HepG2 (cell line): ENCODE data around the gene SNAP25. TPM values are rescaled to one million over a fixed set of nuclear protein-coding genes. Genes with fewer than 3 reads are reported as not detected.
A peak's percentile ranks its signal among the peaks of the same experiment; 100 is the strongest.

ENCODE experiments used
- ATAC-seq: fragments of 200-7000 bp; cut with Tn5 transposase; 3 replicates; pipeline ENCODE4 v1.9.1; 2020; ENCODE audit warnings: mild to moderate bottlenecking, moderate library complexity
- BruUV-seq: library from RNA; stranded (reverse); fragments of 400-500 nt; replicated peaks from 2 replicates; lab custom pipeline; 2021; lab: Mats Ljungman, UMichigan
- CTCF ChIA-PET: fragments of 300-600 bp; formaldehyde crosslinking; extraction: SDS; loops from one replicate; lab custom pipeline; 2021; ENCODE audit warnings: low total read pairs, inconsistent platforms, low intra/inter-chr PET ratio; lab: Yijun Ruan, JAX
- POLR2A ChIA-PET: fragments of 350-600 bp; sonication (Branson Sonifier 250); formaldehyde crosslinking; loops from one replicate; lab custom pipeline; 2020; ENCODE audit warnings: antibody characterized with exemption, inconsistent platforms; lab: Yijun Ruan, JAX
- DNase-seq: peaks from one replicate; pipeline ENCODE4 v3.0.0-alpha.2; 2015; ENCODE audit warnings: low spot score
- FAIRE-seq: peaks from 3 replicates; lab custom pipeline; 2011; peaks lifted over from hg19 to GRCh38; lab: Jason Lieb, UNC
- H2AFZ ChIP-seq: one replicate; pipeline ENCODE4 v1.6.1; 2011; ENCODE audit warnings: low read length, inconsistent platforms
- H3K27ac ChIP-seq: fragments of 300-600 bp; 3 replicates; pipeline ENCODE4 v1.8.0; 2011; ENCODE audit warnings: mixed run types, mild to moderate bottlenecking, mixed read lengths, low read length, inconsistent platforms; ENCODE audit not compliant: insufficient read depth; ENCODE audit errors: extremely low read length
- H3K27me3 ChIP-seq, 2 experiments: fragments of 200-600 bp in 1 of 2; 2 replicates in 1 of 2; 3 replicates in 1 of 2; pipeline versions ENCODE4 v1.6.0 to v1.8.0; 2011; ENCODE audit warnings: low read length in 2 of 2, mild to moderate bottlenecking in 2 of 2, moderate library complexity in 2 of 2, inconsistent platforms in 1 of 2; ENCODE audit not compliant: insufficient read depth in 2 of 2, control insufficient read depth in 1 of 2
- H3K36me3 ChIP-seq, 2 experiments: fragments of 200-600 bp in 1 of 2; replicated peaks in 1 of 2; 2 replicates in 1 of 2; 3 replicates in 1 of 2; pipeline versions ENCODE4 v1.5.1 to v1.8.0; 2011; ENCODE audit warnings: low read length in 2 of 2, inconsistent platforms in 1 of 2; ENCODE audit not compliant: insufficient read depth in 2 of 2, control insufficient read depth in 1 of 2
- H3K4me1 ChIP-seq: 2 replicates; pipeline ENCODE4 v1.5.1; 2012; ENCODE audit warnings: low read length, inconsistent platforms; ENCODE audit not compliant: insufficient read depth
- H3K4me2 ChIP-seq: 2 replicates; pipeline ENCODE4 v1.6.0; 2011; ENCODE audit warnings: low read depth, low read length, inconsistent platforms
- H3K4me3 ChIP-seq, 3 experiments: fragments of 200-600 bp in 1 of 3; sonication (generic), shearing (Covaris generic) in 1 of 3; replicated peaks in 1 of 3; 2 replicates each; pipeline ENCODE4 v1.5.1; 2011 to 2016; ENCODE audit warnings: low read length in 3 of 3, inconsistent platforms in 2 of 3, low read depth in 2 of 3, mild to moderate bottlenecking in 2 of 3, control low read depth in 1 of 3, mixed read lengths in 1 of 3; ENCODE audit not compliant: insufficient read depth in 1 of 3
- H3K79me2 ChIP-seq: one replicate; pipeline ENCODE4 v1.6.1; 2011; ENCODE audit warnings: low read length, inconsistent platforms; ENCODE audit not compliant: insufficient read depth
- H3K9ac ChIP-seq: 2 replicates; pipeline ENCODE4 v1.6.0; 2011; ENCODE audit warnings: mild to moderate bottlenecking, low read depth, low read length, inconsistent platforms; ENCODE audit not compliant: insufficient read depth
- H3K9me3 ChIP-seq: 2 replicates; pipeline ENCODE4 v1.5.1; 2012; ENCODE audit warnings: mild to moderate bottlenecking, low read length
- H4K20me1 ChIP-seq: 2 replicates; pipeline ENCODE4 v1.6.0; 2011; ENCODE audit warnings: inconsistent platforms, mild to moderate bottlenecking, low read length, moderate library complexity; ENCODE audit not compliant: insufficient read depth
- CHCHD3 ChIP-seq: sonication (generic); formaldehyde crosslinking; IDR thresholded peaks from 2 replicates; pipeline ENCODE4 v1.8.0; 2022; ENCODE audit warnings: mild to moderate bottlenecking, missing genetic modification reagents, moderate library complexity
- MAFF ChIP-seq: IDR thresholded peaks from 2 replicates; pipeline ENCODE4 v1.6.1; 2011; ENCODE audit warnings: low read depth, low read length, improper control_type of control experiment
- MAFK ChIP-seq, 2 experiments: IDR thresholded peaks in 1 of 2; conservative IDR thresholded peaks in 1 of 2; 2 replicates each; pipeline ENCODE4 v1.6.1; 2011; ENCODE audit warnings: improper control_type of control experiment in 2 of 2, low read length in 2 of 2
- WGBS: methylation state at CpG from one replicate; pipeline ENCODE4 v1.1.6; 2017; ENCODE audit warnings: low lambda C conversion rate; 5-methylcytosine and 5-hydroxymethylcytosine counted together
- in situ Hi-C: cut with HindIII; loops from 2 replicates; pipeline ENCODE4 v1.10.0; 2017; ENCODE audit warnings: low pct_unique_long_range_greater_than_20kb; ENCODE audit not compliant: extremely low pct_ligation_motif_present
- intact Hi-C: fragments of 100-400 bp; cut with micrococcal nuclease; formaldehyde crosslinking; loops from one replicate; pipeline ENCODE4 v1.10.0; 2022; ENCODE audit not compliant: unreplicated experiment
- polyA plus RNA-seq, 8 experiments: library from polyadenylated mRNA; depleted of rRNA in 3 of 8; stranded (reverse) in 7 of 8; unstranded in 1 of 8; fragments of >200 nt; fragmentation: Illumina TruSeq in 4 of 8; extraction: Trizol in 4 of 8; gene quantifications; 2 replicates each; pipeline versions ENCODE4 v1.2.1 to v1.2.3, GENCODE V29; 2011 to 2016; ENCODE audit warnings: low read depth in 4 of 8, missing spikeins in 1 of 8, mixed read lengths in 1 of 8; ENCODE audit not compliant: insufficient read depth in 1 of 8
- total RNA-seq, 5 experiments: library from RNA; depleted of rRNA; stranded (reverse); fragments of >200 nt; fragmentation: Illumina TruSeq; extraction: Trizol; gene quantifications; 2 replicates each; pipeline ENCODE4 v1.2.3, GENCODE V29; 2016; ENCODE audit warnings: low read depth in 1 of 5
- TF ChIP-seq, protein P1 (sequence below): sonication (generic); formaldehyde crosslinking; IDR thresholded peaks from 2 replicates; pipeline ENCODE4 v1.8.1; 2022; ENCODE audit warnings: low read depth, mild to moderate bottlenecking, missing genetic modification reagents

SNAP25 gene
- total and polyA plus RNA-seq, 2 of the 13 experiments (the other 11 are each of a cell fraction or from before 2014, with no cell fraction given): not detected

DNA sequence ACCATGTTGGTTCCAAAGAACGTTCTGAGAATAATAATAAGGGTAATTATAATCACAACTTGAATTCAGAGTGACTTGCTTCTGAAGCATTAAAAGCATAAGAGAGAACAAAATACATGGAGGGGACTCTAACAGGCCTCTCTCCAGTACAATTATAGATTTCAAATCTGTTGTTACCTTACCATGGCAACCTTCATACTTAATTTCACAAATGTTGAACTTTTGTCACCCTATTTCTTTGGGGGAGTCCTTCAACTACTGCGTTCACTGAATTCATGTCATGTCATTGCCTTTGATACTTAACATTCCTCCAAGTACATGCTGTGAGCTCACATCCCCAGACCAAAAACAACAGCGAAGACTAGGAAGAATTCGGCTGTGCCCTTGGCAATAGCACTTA, 111.4 kb downstream of the SNAP25 start (continued):
- TF ChIP-seq, protein P1, sequence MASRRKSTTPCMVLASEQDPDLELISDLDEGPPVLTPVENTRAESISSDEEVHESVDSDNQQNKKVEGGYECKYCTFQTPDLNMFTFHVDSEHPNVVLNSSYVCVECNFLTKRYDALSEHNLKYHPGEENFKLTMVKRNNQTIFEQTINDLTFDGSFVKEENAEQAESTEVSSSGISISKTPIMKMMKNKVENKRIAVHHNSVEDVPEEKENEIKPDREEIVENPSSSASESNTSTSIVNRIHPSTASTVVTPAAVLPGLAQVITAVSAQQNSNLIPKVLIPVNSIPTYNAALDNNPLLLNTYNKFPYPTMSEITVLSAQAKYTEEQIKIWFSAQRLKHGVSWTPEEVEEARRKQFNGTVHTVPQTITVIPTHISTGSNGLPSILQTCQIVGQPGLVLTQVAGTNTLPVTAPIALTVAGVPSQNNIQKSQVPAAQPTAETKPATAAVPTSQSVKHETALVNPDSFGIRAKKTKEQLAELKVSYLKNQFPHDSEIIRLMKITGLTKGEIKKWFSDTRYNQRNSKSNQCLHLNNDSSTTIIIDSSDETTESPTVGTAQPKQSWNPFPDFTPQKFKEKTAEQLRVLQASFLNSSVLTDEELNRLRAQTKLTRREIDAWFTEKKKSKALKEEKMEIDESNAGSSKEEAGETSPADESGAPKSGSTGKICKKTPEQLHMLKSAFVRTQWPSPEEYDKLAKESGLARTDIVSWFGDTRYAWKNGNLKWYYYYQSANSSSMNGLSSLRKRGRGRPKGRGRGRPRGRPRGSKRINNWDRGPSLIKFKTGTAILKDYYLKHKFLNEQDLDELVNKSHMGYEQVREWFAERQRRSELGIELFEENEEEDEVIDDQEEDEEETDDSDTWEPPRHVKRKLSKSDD (CRISPR knock-in tag): no peak
- TF ChIP-seq, all 625 proteins: peak for 0

DNA sequence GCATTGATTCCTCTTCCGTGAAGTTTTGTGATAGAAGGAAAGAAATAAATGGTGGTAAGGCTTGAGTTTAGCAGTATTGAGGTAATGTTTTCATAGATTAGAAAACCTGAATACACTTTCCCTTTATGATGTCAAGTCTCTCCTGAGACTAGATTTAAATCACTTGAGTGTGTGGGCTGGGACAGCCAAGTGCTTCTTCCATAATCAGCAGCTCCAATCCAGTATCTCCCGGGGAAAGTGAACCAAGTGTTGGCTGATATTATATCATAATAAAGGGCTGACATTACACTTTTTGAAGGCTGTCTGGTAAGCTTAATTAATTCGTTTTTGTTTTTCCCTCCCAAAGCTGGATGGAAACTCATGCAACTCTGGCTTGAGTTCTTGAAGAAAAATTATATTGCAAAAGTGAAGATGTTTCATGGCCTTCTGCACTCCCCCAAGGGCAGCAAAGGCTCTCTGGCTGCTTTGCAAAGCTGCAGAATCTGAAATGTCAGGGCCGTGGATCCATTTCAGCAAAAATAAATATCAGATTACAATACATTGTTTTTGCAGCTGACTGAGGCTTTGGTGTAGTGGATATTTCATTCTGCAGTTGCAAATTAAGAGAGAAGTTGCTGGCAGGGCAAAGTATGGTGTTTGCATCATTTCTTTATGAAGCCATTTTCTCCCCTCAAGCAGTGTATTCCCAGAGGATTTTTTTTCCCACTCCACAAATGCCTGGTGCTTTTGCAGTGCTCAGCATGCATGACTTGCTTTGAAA, 114.2 kb downstream of the SNAP25 start:
- WGBS: 71% methylated on average over 4 of the region's 4 CpGs
- in situ Hi-C loops: no loop called here
- ChIA-PET POLR2A (interaction anchor here (1.4 kb wide), 1 partner anchor 102 kb away, joined by 6 read pairs; the partner anchor contains the start of genes MKKS and SLX4IP), CTCF (no interaction called here)
- H3K4me2 ChIP-seq: no peak overlapping the region
- H3K36me3 ChIP-seq: no peaks in the 10 kb centered on the region
- no peaks in the 10 kb centered on the region for H4K20me1 ChIP-seq
- no peaks in the 10 kb centered on the region for H3K9me3 ChIP-seq
- H3K4me1 ChIP-seq: peaks cover 16% of the 10 kb centered on the region
- FAIRE-seq (no peak), ATAC-seq (no peak)
- H3K9ac ChIP-seq: no peak overlapping the region
- H3K27ac ChIP-seq: no peak overlapping the region
- no peaks in the 10 kb centered on the region for H3K27me3 ChIP-seq
- TF ChIP-seq MAFF: peak; percentile 49; the same call in 1 of the 2 replicates
- peak in 1 of 2 experiments; percentile 61; a peak in 3 of 4 replicates for TF ChIP-seq MAFK (conservative IDR thresholded peaks at IDR 0.05 in 1 of 2, IDR thresholded peaks at IDR 0.05 in 1 of 2; ENCODE audit: low read length in 2 of 2)
- no peak for TF ChIP-seq CHCHD3
- TF ChIP-seq, all 625 proteins: peak for 2
- Histone ChIP-seq H3K4me3 (no peak overlapping the region), H2AFZ (no peak overlapping the region), H3K79me2 (no peaks in the 10 kb centered on the region)
- BruUV-seq: no TSS peak
- no peak for DNase-seq
- intact Hi-C loops: no loop called here
